ENCODE data around the gene CYP26C1.

Gene CYP26C1

GRCh38 chr10:93064874-93065660 lies 4.5 kb downstream of the CYP26C1 start:
- DNase-seq: no peak

GRCh38 chr10:93065675-93066543 lies 5.3 kb downstream of the CYP26C1 start:
- no peak for DNase-seq

- no peak for DNase-seq
Observed at GRCh38 chr10:93066544-93066913, 5.9 kb downstream of the CYP26C1 start.

GRCh38 chr10:93067443-93068365 lies 7.1 kb downstream of the CYP26C1 start:
- DNase-seq: no peak

- DNase-seq: no peak
Observed at GRCh38 chr10:93068411-93069244, 8.0 kb downstream of the CYP26C1 start.

- DNase-seq: no peak
Observed at GRCh38 chr10:93069245-93069561, 8.6 kb downstream of the CYP26C1 start.

- no peak for DNase-seq
Observed at GRCh38 chr10:93070378-93071176, 10.0 kb downstream of the CYP26C1 start.

GRCh38 chr10:93071177-93071472 lies 10.5 kb downstream of the CYP26C1 start:
- no peak for DNase-seq

GRCh38 chr10:93071674-93072224 lies 11.2 kb downstream of the CYP26C1 start:
- DNase-seq: no peak

GRCh38 chr10:93072225-93072712 lies 11.7 kb downstream of the CYP26C1 start:
- DNase-seq: no peak

- no peak for DNase-seq
Observed at GRCh38 chr10:93072713-93073538, 12.3 kb downstream of the CYP26C1 start.

GRCh38 chr10:93073539-93074146 lies 13.0 kb downstream of the CYP26C1 start, which contains the start of gene CYP26A1:
Gene CYP26A1 (plus strand): TSS chr10:93073893. CDS start chr10:93073935, 42 bp downstream.
- no peak for DNase-seq

- DNase-seq: peak in 1 of 2 experiments; percentile 22
Observed at GRCh38 chr10:93074147-93074596, 13.6 kb downstream of the CYP26C1 start.

- DNase-seq: no peak
Observed at GRCh38 chr10:93074597-93075368, 14.2 kb downstream of the CYP26C1 start.

GRCh38 chr10:93075369-93076221 lies 15.0 kb downstream of the CYP26C1 start:
- DNase-seq: no peak

- no peak for DNase-seq
Observed at GRCh38 chr10:93076871-93077270, 16.3 kb downstream of the CYP26C1 start.

- no peak for DNase-seq
Observed at GRCh38 chr10:93077860-93078337, 17.3 kb downstream of the CYP26C1 start.
